ENCODE results near the gene REM2. TPM values are rescaled to one million over a fixed set of nuclear protein-coding genes. Genes with fewer than 3 reads are reported as not detected.

The REM2 gene
- total and polyA plus RNA-seq, 2 donors (not counting 1 experiment from before 2014, with no cell fraction given) = 0.06 to 0.17 TPM

DNA sequence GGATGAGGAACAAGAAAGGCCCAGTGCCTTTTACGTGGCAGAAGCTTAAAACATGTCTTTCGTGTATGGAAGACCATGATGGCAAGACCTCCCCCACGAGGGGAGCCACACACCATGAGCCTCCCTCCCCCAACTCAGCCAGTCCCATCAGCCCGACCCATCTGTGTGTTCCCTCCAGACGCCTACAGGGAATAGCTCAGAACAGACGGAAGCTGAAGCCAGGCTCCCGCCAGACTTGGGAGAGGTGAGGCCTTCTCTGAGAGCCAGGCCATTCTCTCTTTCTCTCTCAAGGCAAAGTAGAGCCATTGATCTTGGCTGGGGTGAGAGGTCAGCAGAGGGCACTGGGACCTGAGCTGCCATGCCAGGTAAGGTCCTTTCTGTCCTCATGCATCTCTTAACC lies 9.5 kb downstream of the REM2 start:
- Histone ChIP-seq H4K20me1 (ENCODE audit: control insufficient read depth, extremely low read depth, insufficient read depth, low read length) (no peaks in the 10 kb centered on the region), H2AFZ (ENCODE audit: low read length) (no peak overlapping the region), H3K4me3 (replicated peaks in 1 of 4; ENCODE audit: control extremely low read depth in 1 of 4, insufficient read depth in 1 of 4, low read depth in 3 of 4, low read length in 4 of 4) (no peak overlapping the region), H3K27me3 (ENCODE audit: control insufficient read depth, insufficient read depth, low read length) (no peaks in the 10 kb centered on the region), H3K36me3 (ENCODE audit: control insufficient read depth, insufficient read depth, low read length) (no peaks in the 10 kb centered on the region), H3K27ac (ENCODE audit: insufficient read depth, low read length) (no peak overlapping the region), H3K9me3 (ENCODE audit: control insufficient read depth, insufficient read depth, low read depth, low read length) (no peaks in the 10 kb centered on the region), H3K79me2 (ENCODE audit: control insufficient read depth, insufficient read depth, low read length) (no peaks in the 10 kb centered on the region), H3K4me2 (ENCODE audit: extremely low read depth, insufficient read depth, low read length) (no peak overlapping the region), H3K4me1 (ENCODE audit: control insufficient read depth, extremely low read depth, insufficient read depth, low read length) (peaks cover 2% of the 10 kb centered on the region), H3K9ac (ENCODE audit: insufficient read depth, low read length) (no peak overlapping the region)
- no peak for DNase-seq (ENCODE audit: low read depth in 2 of 2)
- TF ChIP-seq, protein P1, sequence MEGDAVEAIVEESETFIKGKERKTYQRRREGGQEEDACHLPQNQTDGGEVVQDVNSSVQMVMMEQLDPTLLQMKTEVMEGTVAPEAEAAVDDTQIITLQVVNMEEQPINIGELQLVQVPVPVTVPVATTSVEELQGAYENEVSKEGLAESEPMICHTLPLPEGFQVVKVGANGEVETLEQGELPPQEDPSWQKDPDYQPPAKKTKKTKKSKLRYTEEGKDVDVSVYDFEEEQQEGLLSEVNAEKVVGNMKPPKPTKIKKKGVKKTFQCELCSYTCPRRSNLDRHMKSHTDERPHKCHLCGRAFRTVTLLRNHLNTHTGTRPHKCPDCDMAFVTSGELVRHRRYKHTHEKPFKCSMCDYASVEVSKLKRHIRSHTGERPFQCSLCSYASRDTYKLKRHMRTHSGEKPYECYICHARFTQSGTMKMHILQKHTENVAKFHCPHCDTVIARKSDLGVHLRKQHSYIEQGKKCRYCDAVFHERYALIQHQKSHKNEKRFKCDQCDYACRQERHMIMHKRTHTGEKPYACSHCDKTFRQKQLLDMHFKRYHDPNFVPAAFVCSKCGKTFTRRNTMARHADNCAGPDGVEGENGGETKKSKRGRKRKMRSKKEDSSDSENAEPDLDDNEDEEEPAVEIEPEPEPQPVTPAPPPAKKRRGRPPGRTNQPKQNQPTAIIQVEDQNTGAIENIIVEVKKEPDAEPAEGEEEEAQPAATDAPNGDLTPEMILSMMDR (conservative IDR thresholded peaks at IDR 0.05 in 1 of 2, IDR thresholded peaks at IDR 0.05 in 1 of 2; ENCODE audit: low read depth in 1 of 2, low read length in 2 of 2) = no peak
- no peak for TF ChIP-seq EZH2 (IDR thresholded peaks at IDR 0.05; ENCODE audit: low read length, missing control alignments)

DNA sequence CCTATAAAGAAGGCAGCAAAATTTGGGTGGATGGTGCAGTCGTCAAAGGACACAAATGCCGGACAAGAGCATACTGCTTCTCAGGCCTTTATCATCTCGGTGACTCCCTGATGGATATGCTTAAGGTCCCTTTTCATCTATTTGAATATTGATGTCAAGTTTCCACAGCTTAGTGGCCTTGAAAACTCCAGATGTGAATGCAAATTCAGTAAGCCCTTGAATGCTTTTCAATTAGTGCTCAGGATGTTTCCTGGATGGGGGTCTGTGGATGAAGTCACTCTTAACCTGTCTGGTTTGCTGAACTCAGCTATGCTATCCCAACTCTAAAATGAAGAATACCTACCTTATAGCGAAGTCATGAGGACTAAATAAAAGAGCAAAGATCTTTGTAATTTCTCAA lies 10.7 kb downstream of the REM2 start:
- H3K9me3 ChIP-seq (ENCODE audit: control insufficient read depth, insufficient read depth, low read depth, low read length) = no peaks in the 10 kb centered on the region
- no peaks in the 10 kb centered on the region for H3K36me3 ChIP-seq (ENCODE audit: control insufficient read depth, insufficient read depth, low read length)
- TF ChIP-seq EZH2 (IDR thresholded peaks at IDR 0.05; ENCODE audit: low read length, missing control alignments) = no peak
- TF ChIP-seq, protein P1 (conservative IDR thresholded peaks at IDR 0.05 in 1 of 2, IDR thresholded peaks at IDR 0.05 in 1 of 2; ENCODE audit: low read depth in 1 of 2, low read length in 2 of 2) = no peak
- no peak overlapping the region for H3K4me3 ChIP-seq (replicated peaks in 1 of 4; ENCODE audit: control extremely low read depth in 1 of 4, insufficient read depth in 1 of 4, low read depth in 3 of 4, low read length in 4 of 4)
- H3K27ac ChIP-seq (ENCODE audit: insufficient read depth, low read length) = no peak overlapping the region
- H3K79me2 ChIP-seq (ENCODE audit: control insufficient read depth, insufficient read depth, low read length) = no peaks in the 10 kb centered on the region
- DNase-seq (ENCODE audit: low read depth in 2 of 2) = no peak
- no peaks in the 10 kb centered on the region for H4K20me1 ChIP-seq (ENCODE audit: control insufficient read depth, extremely low read depth, insufficient read depth, low read length)
- H3K4me1 ChIP-seq (ENCODE audit: control insufficient read depth, extremely low read depth, insufficient read depth, low read length) = peaks cover 5% of the 10 kb centered on the region
- H3K9ac ChIP-seq (ENCODE audit: insufficient read depth, low read length) = no peak overlapping the region
- H3K27me3 ChIP-seq (ENCODE audit: control insufficient read depth, insufficient read depth, low read length) = no peaks in the 10 kb centered on the region
- no peak overlapping the region for H3K4me2 ChIP-seq (ENCODE audit: extremely low read depth, insufficient read depth, low read length)
- no peak overlapping the region for H2AFZ ChIP-seq (ENCODE audit: low read length)

DNA sequence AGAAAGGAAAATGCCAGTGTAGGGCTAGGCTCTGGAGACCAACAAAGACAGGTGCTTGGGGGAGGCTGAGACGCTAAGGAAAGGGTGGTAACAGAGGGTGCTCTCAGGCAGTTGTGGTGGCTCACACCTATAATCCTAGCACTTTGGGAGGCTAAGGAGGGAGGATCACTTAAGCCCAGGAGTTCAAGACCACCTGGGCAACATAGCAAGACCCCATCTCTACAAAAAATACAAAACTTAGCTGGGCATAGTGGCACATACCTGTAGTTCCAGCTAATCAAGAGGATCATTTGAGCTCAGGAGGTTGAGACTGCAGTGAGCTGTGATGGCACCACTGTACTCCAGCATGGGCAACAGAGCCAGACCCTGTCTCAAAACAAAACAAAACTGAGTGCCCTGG lies 12.4 kb downstream of the REM2 start:
- no peaks in the 10 kb centered on the region for H4K20me1 ChIP-seq (ENCODE audit: control insufficient read depth, extremely low read depth, insufficient read depth, low read length)
- no peaks in the 10 kb centered on the region for H3K36me3 ChIP-seq (ENCODE audit: control insufficient read depth, insufficient read depth, low read length)
- no peak overlapping the region for H3K9ac ChIP-seq (ENCODE audit: insufficient read depth, low read length)
- DNase-seq (ENCODE audit: low read depth in 2 of 2) = no peak
- no peaks in the 10 kb centered on the region for H3K9me3 ChIP-seq (ENCODE audit: control insufficient read depth, insufficient read depth, low read depth, low read length)
- H3K4me1 ChIP-seq (ENCODE audit: control insufficient read depth, extremely low read depth, insufficient read depth, low read length) = peaks cover 10% of the 10 kb centered on the region
- H3K79me2 ChIP-seq (ENCODE audit: control insufficient read depth, insufficient read depth, low read length) = no peaks in the 10 kb centered on the region
- H3K4me3 ChIP-seq (replicated peaks in 1 of 4; ENCODE audit: control extremely low read depth in 1 of 4, insufficient read depth in 1 of 4, low read depth in 3 of 4, low read length in 4 of 4) = no peak overlapping the region
- no peaks in the 10 kb centered on the region for H3K27me3 ChIP-seq (ENCODE audit: control insufficient read depth, insufficient read depth, low read length)
- TF ChIP-seq, protein P1 (conservative IDR thresholded peaks at IDR 0.05 in 1 of 2, IDR thresholded peaks at IDR 0.05 in 1 of 2; ENCODE audit: low read depth in 1 of 2, low read length in 2 of 2) = no peak
- no peak for TF ChIP-seq EZH2 (IDR thresholded peaks at IDR 0.05; ENCODE audit: low read length, missing control alignments)
- H2AFZ ChIP-seq (ENCODE audit: low read length) = no peak overlapping the region
- no peak overlapping the region for H3K4me2 ChIP-seq (ENCODE audit: extremely low read depth, insufficient read depth, low read length)
- H3K27ac ChIP-seq (ENCODE audit: insufficient read depth, low read length) = no peak overlapping the region
